GM19193 (cell line): ENCODE results near the gene PIM2.

Experiments
- POLR2A ChIP-seq: IDR thresholded peaks from 4 replicates; pipeline ENCODE4 v1.6.1; 2011; ENCODE audit not compliant: insufficient read depth, insufficient read length; ENCODE audit errors: extremely low read depth

PIM2 gene

DNA sequence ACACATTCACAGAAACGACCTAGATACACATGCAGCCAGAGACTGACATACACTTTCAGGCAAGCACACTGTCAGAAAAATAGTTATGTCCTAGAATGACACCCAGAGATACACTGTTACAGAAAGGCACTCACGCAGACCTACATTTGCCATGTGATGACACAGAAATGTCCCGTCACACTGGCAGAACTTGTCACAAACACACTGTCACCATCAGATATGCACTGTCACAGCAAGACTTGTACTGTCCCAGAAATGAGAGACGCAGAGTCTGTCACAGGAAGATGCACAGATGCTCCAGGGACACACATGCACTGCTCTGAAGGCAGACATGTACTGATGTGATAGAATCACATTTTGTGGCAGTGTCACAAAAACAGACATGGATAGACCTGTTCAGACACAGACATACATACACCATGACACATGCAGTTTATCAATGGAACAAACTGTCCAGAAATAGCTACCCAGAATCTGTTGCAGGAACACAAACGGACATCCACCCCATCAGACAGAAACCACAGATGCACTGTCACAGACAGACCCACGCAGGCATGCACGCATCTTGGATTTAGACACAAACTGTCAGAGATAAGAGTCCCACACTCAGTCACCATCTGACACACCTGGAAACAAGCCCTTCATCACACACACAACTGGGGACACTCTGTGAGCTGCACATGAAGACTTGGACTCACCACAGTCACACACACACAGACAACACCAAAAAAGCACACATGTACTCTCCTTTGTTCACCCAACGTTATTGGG, 1.3 kb upstream of the PIM2 start:
- TF ChIP-seq POLR2A, result no peak

DNA sequence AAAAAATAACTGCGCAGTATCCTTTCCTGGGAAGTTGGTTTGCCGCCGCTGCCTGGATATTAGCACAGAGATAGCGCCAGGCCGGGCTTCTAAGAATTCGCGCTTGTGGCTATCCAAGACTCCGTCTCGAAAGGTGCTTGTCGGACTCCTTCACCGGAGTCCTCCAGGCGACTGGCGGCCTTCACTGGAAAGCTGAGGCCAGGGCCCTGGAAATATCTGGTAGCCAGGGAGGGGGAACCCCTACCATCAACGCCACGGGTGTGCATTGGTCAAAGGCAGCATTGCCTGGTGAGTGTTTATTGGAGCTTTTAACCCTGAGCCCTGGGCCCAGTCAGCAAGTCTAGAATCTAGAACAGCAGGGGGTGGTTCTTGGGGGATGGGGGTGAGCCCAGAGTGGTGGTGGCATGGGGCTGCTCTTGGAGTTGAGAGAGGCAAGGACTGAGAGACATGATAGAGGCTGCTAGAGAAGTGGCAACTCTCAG, 577 bp upstream of the PIM2 start:
- TF ChIP-seq POLR2A, result no peak

DNA sequence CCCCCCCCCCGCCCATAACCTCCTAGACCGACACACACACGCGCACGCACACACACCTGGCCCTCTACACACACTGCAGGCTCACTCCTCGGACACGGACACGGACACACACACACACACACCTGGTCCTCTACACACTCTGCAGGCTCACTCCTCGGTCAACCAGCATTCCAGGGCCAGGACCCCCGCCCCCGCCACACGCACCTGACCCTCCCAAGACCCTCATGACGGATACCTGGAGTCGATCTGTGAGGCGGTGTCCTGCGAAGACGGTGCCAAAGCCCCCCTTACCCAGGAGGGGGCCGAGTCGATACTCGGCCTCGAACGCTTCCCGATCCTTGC, 552 bp downstream of the PIM2 start:
- TF ChIP-seq POLR2A, result no peak

DNA sequence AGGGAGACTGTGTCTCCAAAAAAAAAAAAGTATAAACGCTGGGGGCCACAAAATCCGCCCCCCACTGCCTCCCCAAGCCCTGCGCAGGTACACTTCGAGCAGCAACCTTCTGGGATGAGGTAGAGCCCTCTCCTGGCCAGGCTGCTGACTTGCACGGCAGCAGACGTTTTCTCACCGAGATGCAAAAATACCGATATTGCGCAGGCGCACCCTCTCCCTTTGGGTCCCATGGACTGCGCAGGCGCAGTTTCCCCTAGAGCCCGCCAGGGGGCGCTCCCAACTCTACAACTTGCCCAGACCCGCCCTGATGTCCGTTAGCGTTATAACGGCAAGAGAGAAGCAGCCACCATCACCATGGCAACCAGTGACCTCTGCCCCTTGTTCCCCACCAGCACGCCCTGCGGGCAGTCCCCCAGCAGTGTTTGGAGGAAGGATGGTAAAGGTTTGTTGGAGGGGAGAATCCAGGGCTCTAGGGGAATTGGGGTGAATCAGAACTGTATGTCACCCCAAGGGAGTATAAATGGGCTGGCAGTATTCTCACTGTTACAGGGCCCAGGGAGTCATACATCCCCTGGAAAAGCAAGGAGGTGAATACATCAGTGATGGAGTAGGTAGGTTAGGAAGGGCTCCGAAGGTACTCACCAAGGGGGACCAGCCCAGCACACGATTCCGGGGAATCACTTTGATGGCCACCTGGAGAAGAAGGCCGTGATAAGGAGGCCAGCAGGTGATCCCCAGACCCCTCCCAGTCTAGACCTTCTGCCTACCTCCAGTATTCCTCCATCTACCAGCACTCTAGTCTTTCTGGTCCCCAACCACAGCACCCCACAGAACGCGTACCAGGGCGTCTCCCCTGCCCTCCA, 1.5 kb downstream of the PIM2 start:
- no peak for TF ChIP-seq POLR2A

DNA sequence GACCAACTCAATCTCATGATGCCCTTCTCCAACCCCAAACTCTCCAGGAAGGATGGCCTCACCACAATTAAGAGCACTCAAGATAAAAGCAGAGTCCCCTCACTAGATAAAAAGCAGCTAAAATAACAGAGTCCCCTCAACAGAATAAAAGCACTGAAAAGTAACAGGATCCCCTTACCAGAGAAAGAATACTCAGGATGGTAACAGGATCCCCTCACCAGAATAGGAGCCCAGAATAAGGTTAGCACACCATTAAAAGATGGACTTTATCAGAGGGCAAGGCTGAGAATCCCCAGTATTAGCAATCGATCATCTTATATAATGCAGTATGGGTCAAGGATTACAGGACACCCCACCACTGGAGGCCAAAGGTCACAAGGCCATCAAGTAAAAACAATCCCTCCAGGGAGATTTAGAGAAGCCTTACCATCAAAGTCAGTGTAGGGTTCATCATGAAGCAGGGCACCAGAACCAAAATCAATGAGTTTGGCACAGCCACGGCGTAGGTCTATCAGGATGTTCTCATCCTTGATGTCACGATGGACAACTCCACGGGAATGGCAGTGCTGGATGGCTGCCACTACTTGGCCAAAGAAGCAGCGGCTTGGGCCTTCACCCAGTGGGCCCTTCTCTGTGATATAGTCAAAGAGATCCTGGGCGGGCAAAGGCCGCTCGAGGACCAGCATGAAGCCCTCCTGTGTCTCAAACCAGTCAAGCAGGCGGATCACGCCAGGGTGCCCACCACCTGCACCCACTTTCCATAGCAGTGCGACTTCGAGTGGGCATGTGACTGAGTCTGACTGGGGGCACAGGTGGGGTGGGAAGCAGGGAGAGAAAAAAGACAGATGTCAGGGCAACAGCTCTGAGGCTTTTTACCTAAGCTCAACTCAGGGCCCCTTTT, 4.0 kb downstream of the PIM2 start:
- TF ChIP-seq POLR2A, result no peak

DNA sequence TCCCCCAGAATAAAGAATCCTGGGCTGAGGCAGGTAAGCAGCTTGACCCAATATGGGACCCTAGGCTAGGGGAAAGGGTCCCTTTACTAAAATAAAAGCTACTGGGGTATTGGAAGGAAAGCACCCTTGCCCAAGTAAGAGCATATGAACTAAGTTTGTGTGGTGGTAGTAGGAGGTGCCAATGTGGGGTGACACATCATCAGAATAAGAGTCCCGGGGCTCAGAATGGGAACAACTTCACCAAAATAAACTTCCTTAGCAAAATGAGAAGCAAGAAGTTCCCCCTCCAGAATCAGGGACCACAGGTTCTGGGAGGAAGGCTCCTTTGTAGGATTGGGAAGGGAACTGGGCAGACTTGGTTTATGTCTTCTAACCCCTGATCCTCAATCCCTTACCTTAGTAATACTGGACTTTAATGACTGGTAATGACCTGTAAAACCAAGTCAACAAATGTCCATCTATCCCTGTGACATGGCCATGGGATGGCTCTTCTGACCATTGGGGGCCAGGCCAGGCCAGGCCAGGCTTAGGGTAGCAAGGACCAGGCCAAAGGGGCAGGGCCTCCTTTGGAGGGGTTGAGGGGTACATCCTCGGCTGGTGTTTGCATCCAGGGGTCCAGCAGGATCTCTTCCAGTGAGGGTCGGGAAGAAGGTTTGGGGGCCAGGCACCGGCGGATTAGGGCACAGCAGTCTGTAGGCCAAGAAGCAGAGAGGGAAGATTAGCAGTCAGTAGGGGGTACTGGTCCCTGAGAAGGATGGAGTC, 5.0 kb downstream of the PIM2 start:
- no peak for TF ChIP-seq POLR2A

- peak; percentile 78 for TF ChIP-seq POLR2A
These were observed 7.2 kb downstream of the PIM2 start, which contains the start of gene SLC35A2 for GRCh38 chrX:48911412-48912182. Gene SLC35A2, minus strand, starts transcription at chrX:48911646. Its CDS starts 10 bp downstream, at chrX:48911636.

- no peak for TF ChIP-seq POLR2A
These were observed 7.9 kb downstream of the PIM2 start for GRCh38 chrX:48910926-48911411.

- no peak for TF ChIP-seq POLR2A
These were observed 9.0 kb downstream of the PIM2 start for GRCh38 chrX:48909703-48910294.

DNA sequence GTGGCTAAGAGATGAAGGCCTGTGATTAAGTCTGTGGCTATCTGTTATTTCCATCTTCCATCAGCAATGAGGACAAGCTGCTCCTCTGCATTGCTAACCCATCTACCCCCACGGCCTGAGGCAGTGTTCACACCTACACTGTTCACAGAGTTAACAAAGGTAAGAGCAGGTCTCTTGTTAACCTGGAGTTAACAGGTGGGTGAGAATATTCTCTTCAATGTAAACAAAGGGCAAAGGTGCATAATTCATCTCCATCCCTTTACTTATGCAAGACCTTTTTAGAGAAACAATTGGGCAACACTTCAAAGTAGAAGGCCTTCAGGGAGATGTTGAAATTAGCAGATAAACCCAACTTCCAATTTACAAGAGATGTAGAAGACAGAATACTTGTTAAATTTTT, 10.2 kb downstream of the PIM2 start:
- TF ChIP-seq POLR2A, result no peak

GRCh38 chrX:48905090-48905790, 13.6 kb downstream of the PIM2 start:
- no peak for TF ChIP-seq POLR2A

GRCh38 chrX:48904626-48905025, 14.2 kb downstream of the PIM2 start:
- TF ChIP-seq POLR2A, result no peak

GRCh38 chrX:48904180-48904579, 14.6 kb downstream of the PIM2 start:
- TF ChIP-seq POLR2A, result peak; percentile 7

DNA sequence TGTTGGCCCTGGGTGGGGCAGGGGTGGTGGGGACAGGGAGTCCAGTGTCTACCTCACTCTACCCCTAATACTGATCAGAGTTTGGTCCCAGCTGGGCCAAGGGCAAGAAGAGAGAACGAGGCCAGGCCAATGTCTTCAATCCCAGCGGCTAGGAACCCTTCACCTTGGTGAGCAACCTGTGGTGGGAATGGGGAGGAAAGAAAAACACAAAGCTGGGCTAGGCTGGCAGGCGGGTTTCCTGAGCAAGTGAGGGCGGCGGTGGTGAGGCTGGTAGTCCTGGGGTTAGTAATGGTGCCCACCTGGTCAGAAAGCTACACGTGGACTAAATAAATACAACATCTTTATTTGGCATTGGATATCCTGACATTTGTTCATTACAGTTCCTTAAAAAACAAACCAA, 15.5 kb downstream of the PIM2 start:
- TF ChIP-seq POLR2A, result no peak
